KMS-11 (cell line): ENCODE data around the gene MB21D2.

Source experiments
- H2AFZ ChIP-seq: fragments of 200-600 bp; sonication (generic); 2 replicates; pipeline ENCODE4 v1.6.1; 2016; ENCODE audit warnings: antibody characterized with exemption, mixed run types, low read depth
- H3K27ac ChIP-seq: fragments of 200-600 bp; sonication (generic); 2 replicates; pipeline ENCODE4 v1.6.1; 2016; ENCODE audit warnings: mild to moderate bottlenecking, mixed run types
- H3K27me3 ChIP-seq: fragments of 200-600 bp; sonication (generic); 2 replicates; pipeline ENCODE4 v1.6.1; 2017; ENCODE audit warnings: mild to moderate bottlenecking, low read depth, mixed run types, moderate library complexity; ENCODE audit not compliant: insufficient read depth
- H3K36me3 ChIP-seq: fragments of 200-600 bp; sonication (generic); 2 replicates; pipeline ENCODE4 v1.6.1; 2017; ENCODE audit warnings: mild to moderate bottlenecking, mixed run types; ENCODE audit not compliant: insufficient read depth
- H3K4me1 ChIP-seq: fragments of 200-600 bp; sonication (generic); 2 replicates; pipeline ENCODE4 v1.6.1; 2016; ENCODE audit warnings: mild to moderate bottlenecking, low read depth, mixed run types; ENCODE audit not compliant: poor library complexity, severe bottlenecking
- H3K4me2 ChIP-seq: fragments of 200-600 bp; sonication (generic); 2 replicates; pipeline ENCODE4 v1.7.0; 2016; ENCODE audit warnings: mild to moderate bottlenecking, mixed run types
- H3K4me3 ChIP-seq: fragments of 200-600 bp; sonication (generic); IDR thresholded peaks from 2 replicates; pipeline ENCODE4 v1.6.1; 2017; ENCODE audit warnings: low read depth, low read length, mixed read lengths; ENCODE audit not compliant: insufficient read depth
- H3K79me2 ChIP-seq: fragments of 200-600 bp; sonication (generic); 2 replicates; pipeline ENCODE4 v1.6.1; 2016; ENCODE audit warnings: low read depth, mixed run types; ENCODE audit not compliant: insufficient read depth
- H3K9ac ChIP-seq: fragments of 200-600 bp; sonication (generic); 2 replicates; pipeline ENCODE4 v1.6.1; 2016; ENCODE audit warnings: mild to moderate bottlenecking, mixed run types
- H4K20me1 ChIP-seq: fragments of 200-600 bp; sonication (generic); 2 replicates; pipeline ENCODE4 v1.6.1; 2016; ENCODE audit warnings: mild to moderate bottlenecking, mixed run types; ENCODE audit not compliant: insufficient read depth
- CTCF ChIP-seq: fragments of 200-600 bp; sonication (generic); conservative IDR thresholded peaks from 2 replicates; pipeline ENCODE4 v1.6.1; 2017; ENCODE audit warnings: low read depth, mild to moderate bottlenecking, antibody characterized with exemption, low read length, moderate library complexity, mixed read lengths

MB21D2 gene

DNA sequence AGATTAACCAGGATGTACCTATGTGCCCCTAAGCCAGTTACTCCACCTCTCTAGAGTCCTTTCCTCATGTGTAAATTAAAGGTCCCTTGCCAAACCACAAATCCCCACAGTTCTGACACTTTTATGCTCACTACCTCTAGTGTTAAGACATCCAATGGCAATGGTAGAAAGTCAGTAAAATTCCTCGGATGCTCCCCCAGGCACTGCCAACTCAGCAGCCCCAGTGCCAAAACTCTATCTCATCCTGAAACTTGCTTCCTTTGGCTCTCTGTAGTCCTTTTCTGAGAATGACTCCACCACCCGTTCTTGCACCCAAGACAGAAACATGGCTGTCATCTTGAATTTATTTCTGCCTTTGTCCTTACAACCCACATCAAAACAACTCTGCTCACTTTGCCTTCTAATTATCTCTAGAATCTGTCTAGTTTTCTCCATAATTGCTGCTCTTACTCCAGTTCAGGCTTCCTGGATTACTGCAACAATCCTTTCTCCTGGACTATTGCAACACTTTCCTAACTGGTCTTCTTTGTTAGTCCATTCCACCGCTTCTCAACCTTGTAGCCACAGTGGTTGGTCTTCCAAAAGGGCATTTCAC is 41.6 kb downstream of the MB21D2 start:
- Histone ChIP-seq H3K27me3 (no peaks in the 10 kb centered on the region), H4K20me1 (no peaks in the 10 kb centered on the region), H2AFZ (no peak overlapping the region), H3K4me3 (no peak overlapping the region), H3K4me2 (no peak overlapping the region), H3K36me3 (no peaks in the 10 kb centered on the region), H3K4me1 (peaks cover 15% of the 10 kb centered on the region), H3K27ac (no peak overlapping the region), H3K79me2 (peaks cover 44% of the 10 kb centered on the region), H3K9ac (no peak overlapping the region)
- TF ChIP-seq CTCF, result no peak

DNA sequence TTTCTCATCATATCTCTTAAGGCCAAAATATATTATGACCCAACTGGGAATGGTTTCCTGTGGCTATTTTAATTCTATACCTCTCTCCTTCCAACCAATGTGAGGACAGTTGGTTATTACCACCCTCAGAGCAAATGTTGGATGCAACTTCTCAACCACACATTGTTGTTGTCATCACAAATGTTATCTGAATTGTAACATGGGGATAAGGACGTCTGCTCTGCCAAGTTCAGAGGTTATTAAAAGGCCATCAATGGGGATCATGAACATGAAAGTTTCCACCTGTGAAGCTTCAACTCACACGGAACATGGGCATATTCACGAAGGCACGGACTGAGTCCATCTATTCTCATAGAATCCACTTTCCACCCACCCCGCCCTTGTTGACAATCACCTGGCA is 46.8 kb downstream of the MB21D2 start:
- H4K20me1 ChIP-seq, result no peaks in the 10 kb centered on the region
- peaks cover 55% of the 10 kb centered on the region for H3K79me2 ChIP-seq
- H3K9ac ChIP-seq, result no peak overlapping the region
- peaks cover 32% of the 10 kb centered on the region for H3K4me1 ChIP-seq
- no peak for TF ChIP-seq CTCF
- no peak overlapping the region for H3K4me3 ChIP-seq
- no peaks in the 10 kb centered on the region for H3K27me3 ChIP-seq
- no peaks in the 10 kb centered on the region for H3K36me3 ChIP-seq
- no peak overlapping the region for H3K4me2 ChIP-seq
- no peak overlapping the region for H2AFZ ChIP-seq
- H3K27ac ChIP-seq, result no peak overlapping the region

GRCh38 chr3:192869131-192870031 is 48.3 kb downstream of the MB21D2 start:
- H3K9ac ChIP-seq, result no peak overlapping the region
- H3K4me1 ChIP-seq, result peaks cover 47% of the 10 kb centered on the region
- no peak overlapping the region for H3K4me2 ChIP-seq
- TF ChIP-seq CTCF, result no peak
- H3K27ac ChIP-seq, result no peak overlapping the region
- no peaks in the 10 kb centered on the region for H4K20me1 ChIP-seq
- H3K4me3 ChIP-seq, result no peak overlapping the region
- H3K27me3 ChIP-seq, result no peaks in the 10 kb centered on the region
- H2AFZ ChIP-seq, result no peak overlapping the region
- H3K79me2 ChIP-seq, result peaks cover 59% of the 10 kb centered on the region
- H3K36me3 ChIP-seq, result no peaks in the 10 kb centered on the region

DNA sequence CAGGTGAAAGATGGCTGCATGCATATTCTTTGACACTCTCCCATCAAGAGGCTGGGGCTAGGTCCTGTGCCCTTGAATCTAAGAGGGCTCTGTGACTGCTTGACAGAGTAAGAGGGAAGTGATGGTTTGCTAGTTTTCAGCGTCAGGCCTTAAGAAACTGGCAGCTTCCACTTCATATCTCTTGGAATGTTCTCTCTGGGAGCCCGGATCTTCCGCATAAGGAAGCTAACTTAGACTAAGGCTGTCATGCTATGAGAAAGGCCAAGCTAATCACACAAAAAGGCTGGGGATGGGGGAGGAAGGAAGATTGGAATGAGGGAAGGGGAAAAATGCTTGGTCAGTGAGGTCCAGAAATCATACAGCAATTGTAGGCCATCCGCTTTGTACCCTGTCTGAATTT is 50.0 kb downstream of the MB21D2 start:
- Histone ChIP-seq H3K4me1 (peaks cover 61% of the 10 kb centered on the region), H3K9ac (no peak overlapping the region), H3K27ac (no peak overlapping the region), H3K79me2 (peaks cover 60% of the 10 kb centered on the region), H3K36me3 (no peaks in the 10 kb centered on the region), H4K20me1 (no peaks in the 10 kb centered on the region), H3K27me3 (no peaks in the 10 kb centered on the region), H3K4me3 (no peak overlapping the region), H3K4me2 (no peak overlapping the region), H2AFZ (no peak overlapping the region)
- TF ChIP-seq CTCF, result no peak
